Measurements from ENCODE around the gene AIF1L. TPM values are rescaled to one million over a fixed set of nuclear protein-coding genes. Genes with fewer than 3 reads are reported as not detected.

Gene AIF1L
- total RNA-seq, 4 donors from 2014 or later: 42.9 to 55.9 (median 50.0) TPM

DNA sequence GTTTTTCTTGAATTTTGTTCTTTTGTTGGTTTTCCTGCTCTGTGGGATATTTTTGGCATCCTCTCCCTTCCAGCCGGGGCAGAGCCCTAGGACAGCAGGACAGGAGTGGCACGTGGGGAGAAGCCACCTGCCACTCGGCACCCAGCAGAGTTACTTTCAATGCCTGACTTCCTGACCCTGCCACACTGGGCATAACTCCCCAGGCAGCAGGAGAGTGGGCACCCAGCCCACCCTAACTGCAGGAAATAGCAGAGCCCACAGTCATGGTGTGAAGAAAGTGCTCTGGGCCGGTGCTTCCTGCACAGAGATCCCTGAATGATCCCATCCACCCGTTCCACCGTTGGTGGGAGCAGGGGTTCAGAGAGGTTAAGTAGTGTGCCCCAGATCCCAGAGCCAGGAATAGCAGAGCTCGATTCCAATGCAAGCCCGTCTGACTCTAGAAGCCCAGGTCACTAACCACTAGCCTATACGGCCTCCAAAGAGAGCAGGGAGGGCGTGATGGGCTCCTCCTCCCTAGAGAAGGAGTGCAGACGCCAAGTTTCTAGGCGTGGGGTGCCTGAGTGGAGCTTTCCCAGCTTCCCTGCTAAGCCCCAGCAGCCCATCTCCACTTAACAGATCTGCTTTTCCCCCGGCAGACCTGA lies 20.9 kb downstream of the AIF1L start:
- no peak for DNase-seq (ENCODE audit: low spot score in 2 of 2)
- peak overlapping the region in 3 of 4 donors; percentile 1 to 66 (median 60) for H3K27ac ChIP-seq
- no peak overlapping the region for H3K4me3 ChIP-seq
- no peaks in the 10 kb centered on the region for H3K9me3 ChIP-seq
- WGBS, 2 donors: 42 to 54% methylated on average over 9 to 13 of the region's 13 CpGs
- H3K36me3 ChIP-seq: peaks cover 0 to 43% (median 0%) of the 10 kb centered on the region in 3 donors
- TF ChIP-seq EP300 (IDR thresholded peaks at IDR 0.05) (no peak), POLR2A (IDR thresholded peaks at IDR 0.05) (no peak)
- TF ChIP-seq, protein P1, sequence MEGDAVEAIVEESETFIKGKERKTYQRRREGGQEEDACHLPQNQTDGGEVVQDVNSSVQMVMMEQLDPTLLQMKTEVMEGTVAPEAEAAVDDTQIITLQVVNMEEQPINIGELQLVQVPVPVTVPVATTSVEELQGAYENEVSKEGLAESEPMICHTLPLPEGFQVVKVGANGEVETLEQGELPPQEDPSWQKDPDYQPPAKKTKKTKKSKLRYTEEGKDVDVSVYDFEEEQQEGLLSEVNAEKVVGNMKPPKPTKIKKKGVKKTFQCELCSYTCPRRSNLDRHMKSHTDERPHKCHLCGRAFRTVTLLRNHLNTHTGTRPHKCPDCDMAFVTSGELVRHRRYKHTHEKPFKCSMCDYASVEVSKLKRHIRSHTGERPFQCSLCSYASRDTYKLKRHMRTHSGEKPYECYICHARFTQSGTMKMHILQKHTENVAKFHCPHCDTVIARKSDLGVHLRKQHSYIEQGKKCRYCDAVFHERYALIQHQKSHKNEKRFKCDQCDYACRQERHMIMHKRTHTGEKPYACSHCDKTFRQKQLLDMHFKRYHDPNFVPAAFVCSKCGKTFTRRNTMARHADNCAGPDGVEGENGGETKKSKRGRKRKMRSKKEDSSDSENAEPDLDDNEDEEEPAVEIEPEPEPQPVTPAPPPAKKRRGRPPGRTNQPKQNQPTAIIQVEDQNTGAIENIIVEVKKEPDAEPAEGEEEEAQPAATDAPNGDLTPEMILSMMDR (IDR thresholded peaks at IDR 0.05): no peak
- H3K27me3 ChIP-seq: no peaks in the 10 kb centered on the region
- H3K4me1 ChIP-seq: peaks cover 0 to 19% (median 0%) of the 10 kb centered on the region in 4 donors

DNA sequence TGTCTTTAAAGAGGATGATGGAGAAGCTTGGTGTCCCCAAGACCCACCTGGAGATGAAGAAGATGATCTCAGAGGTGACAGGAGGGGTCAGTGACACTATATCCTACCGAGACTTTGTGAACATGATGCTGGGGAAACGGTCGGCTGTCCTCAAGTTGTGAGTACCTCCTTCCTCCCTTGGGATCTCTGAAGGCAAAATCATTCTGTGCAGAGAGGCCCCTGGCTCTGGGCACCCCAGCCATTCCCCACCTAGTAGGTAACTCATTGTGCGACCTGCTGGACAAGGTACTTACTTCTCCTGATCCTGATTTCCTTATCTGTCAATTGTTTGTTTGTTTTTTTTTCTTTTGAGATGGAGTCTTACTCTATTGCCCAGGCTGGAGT lies 21.4 kb downstream of the AIF1L start:
- Histone ChIP-seq H3K4me3 (no peak overlapping the region), H3K36me3 (peaks cover 0 to 43% (median 0%) of the 10 kb centered on the region in 3 donors), H3K4me1 (peaks cover 0 to 14% (median 0%) of the 10 kb centered on the region in 4 donors), H3K27me3 (no peaks in the 10 kb centered on the region), H3K27ac (peak overlapping the region in 1 of 4 donors; percentile 66), H3K9me3 (no peaks in the 10 kb centered on the region)
- 62 to 66% methylated on average over 4 of the region's 4 CpGs for WGBS, 2 donors
- DNase-seq (ENCODE audit: low spot score in 2 of 2): no peak
- TF ChIP-seq, protein P1 (IDR thresholded peaks at IDR 0.05): no peak
- TF ChIP-seq POLR2A (IDR thresholded peaks at IDR 0.05) (no peak), EP300 (IDR thresholded peaks at IDR 0.05) (no peak)

DNA sequence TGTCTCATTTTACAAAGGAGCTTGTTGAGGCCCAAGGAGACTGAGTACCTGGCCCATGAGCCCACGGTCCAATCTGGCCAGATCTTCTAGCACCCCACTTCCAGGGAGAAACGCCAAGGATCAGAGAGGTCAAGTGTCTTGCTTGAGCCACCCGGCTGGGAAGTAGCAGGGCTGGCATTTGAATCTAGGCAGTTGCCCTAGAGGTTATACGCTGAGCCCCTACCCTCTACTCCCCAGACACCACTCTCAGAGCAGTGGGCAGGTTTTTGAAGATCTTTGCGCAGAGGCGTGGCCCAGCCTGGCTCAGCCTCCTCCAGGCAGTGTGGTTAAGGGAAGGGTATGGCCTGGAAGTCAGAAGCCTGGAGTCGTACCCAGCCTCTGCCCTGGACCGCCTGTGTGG lies 23.3 kb downstream of the AIF1L start:
- no peak for DNase-seq (ENCODE audit: low spot score in 2 of 2)
- Histone ChIP-seq H3K27me3 (no peaks in the 10 kb centered on the region), H3K27ac (no peak overlapping the region), H3K9me3 (no peaks in the 10 kb centered on the region), H3K4me1 (peaks cover 0 to 17% (median under 1%) of the 10 kb centered on the region in 4 donors), H3K36me3 (peaks cover 0 to 42% (median 0%) of the 10 kb centered on the region in 3 donors), H3K4me3 (no peak overlapping the region)
- WGBS, 2 donors: 73 to 77% methylated on average over 8 of the region's 8 CpGs
- TF ChIP-seq POLR2A (IDR thresholded peaks at IDR 0.05): no peak
- TF ChIP-seq, protein P1 (IDR thresholded peaks at IDR 0.05): no peak
- no peak for TF ChIP-seq EP300 (IDR thresholded peaks at IDR 0.05)

DNA sequence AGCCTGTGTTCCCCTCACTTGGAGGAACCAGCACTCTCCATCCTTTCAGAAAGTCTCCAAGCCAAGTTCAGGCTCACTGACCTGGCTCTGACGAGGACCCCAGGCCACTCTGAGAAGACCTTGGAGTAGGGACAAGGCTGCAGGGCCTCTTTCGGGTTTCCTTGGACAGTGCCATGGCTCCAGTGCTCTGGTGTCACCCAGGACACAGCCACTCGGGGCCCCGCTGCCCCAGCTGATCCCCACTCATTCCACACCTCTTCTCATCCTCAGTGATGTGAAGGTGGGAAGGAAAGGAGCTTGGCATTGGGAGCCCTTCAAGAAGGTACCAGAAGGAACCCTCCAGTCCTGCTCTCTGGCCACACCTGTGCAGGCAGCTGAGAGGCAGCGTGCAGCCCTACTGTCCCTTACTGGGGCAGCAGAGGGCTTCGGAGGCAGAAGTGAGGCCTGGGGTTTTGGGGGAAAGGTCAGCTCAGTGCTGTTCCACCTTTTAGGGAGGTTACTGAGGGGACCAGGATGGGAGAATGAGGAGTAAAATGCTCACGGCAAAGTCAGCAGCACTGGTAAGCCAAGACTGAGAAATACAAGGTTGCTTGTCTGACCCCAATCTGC lies 24.4 kb downstream of the AIF1L start:
- 90 to 96% methylated on average over 7 of the region's 7 CpGs for WGBS, 2 donors
- TF ChIP-seq, protein P1 (IDR thresholded peaks at IDR 0.05): no peak
- TF ChIP-seq POLR2A (IDR thresholded peaks at IDR 0.05): no peak
- TF ChIP-seq EP300 (IDR thresholded peaks at IDR 0.05): no peak
- Histone ChIP-seq H3K4me3 (no peak overlapping the region), H3K36me3 (peaks cover 0 to 38% (median 0%) of the 10 kb centered on the region in 3 donors), H3K9me3 (no peaks in the 10 kb centered on the region), H3K4me1 (peaks cover 0 to 21% (median 2%) of the 10 kb centered on the region in 4 donors), H3K27me3 (no peaks in the 10 kb centered on the region), H3K27ac (no peak overlapping the region)
- no peak for DNase-seq (ENCODE audit: low spot score in 2 of 2)

DNA sequence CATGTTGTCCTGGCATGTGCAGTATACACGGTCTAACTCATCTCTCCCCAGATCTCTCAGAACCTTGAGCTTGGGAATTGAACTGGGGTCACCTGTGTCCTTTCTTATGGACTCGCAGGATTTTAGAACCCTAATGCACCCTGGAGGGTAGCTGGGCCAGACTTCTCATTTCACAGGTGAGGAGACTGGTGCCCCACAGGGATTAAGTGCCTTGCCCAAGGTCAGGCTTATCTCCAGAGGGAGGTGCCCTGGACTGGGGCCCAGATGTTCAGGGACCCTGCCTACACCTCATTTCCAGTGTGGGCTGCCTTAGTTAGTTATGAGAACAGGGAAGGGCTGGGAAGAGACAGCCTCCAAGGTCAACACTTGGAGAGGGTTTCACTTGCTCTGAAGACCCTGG lies 25.0 kb downstream of the AIF1L start:
- Histone ChIP-seq H3K9me3 (no peaks in the 10 kb centered on the region), H3K4me3 (no peak overlapping the region), H3K27me3 (no peaks in the 10 kb centered on the region), H3K4me1 (peaks cover 0 to 25% (median 7%) of the 10 kb centered on the region in 4 donors), H3K27ac (no peak overlapping the region), H3K36me3 (peaks cover 0 to 38% (median 0%) of the 10 kb centered on the region in 3 donors)
- no peak for DNase-seq (ENCODE audit: low spot score in 2 of 2)
- 80 to 82% methylated on average over 2 of the region's 2 CpGs for WGBS, 2 donors
- TF ChIP-seq POLR2A (IDR thresholded peaks at IDR 0.05): no peak
- TF ChIP-seq, protein P1 (IDR thresholded peaks at IDR 0.05): no peak
- no peak for TF ChIP-seq EP300 (IDR thresholded peaks at IDR 0.05)
